ENCODE results near the gene COTL1. TPM values are rescaled to one million over a fixed set of nuclear protein-coding genes. Genes with fewer than 3 reads are reported as not detected.

Gene COTL1
- total and polyA plus RNA-seq, 9 of the 15 experiments (the other 6 are each of a cell fraction or from before 2014, with no cell fraction given) = 27.7 to 185 (median 72.5) TPM

- no peak for TF ChIP-seq ZSCAN32 (CRISPR knock-in tag; IDR thresholded peaks at IDR 0.05)
- TF ChIP-seq ATF7 (IDR thresholded peaks at IDR 0.05) = no peak
- no peak for TF ChIP-seq CC2D1A (IDR thresholded peaks at IDR 0.05)
- peak; percentile 38; the same call in 1 of the 2 replicates for TF ChIP-seq ZKSCAN8 (CRISPR knock-in tag; IDR thresholded peaks at IDR 0.05)
- TF ChIP-seq MITF (IDR thresholded peaks at IDR 0.05) = no peak
- no peak for TF ChIP-seq CUX1 (CRISPR knock-in tag; IDR thresholded peaks at IDR 0.05)
- TF ChIP-seq KLF16 (IDR thresholded peaks at IDR 0.05) = no peak
- no peak for TF ChIP-seq NCOA1 (IDR thresholded peaks at IDR 0.05; ENCODE audit: low read depth)
- no peak for TF ChIP-seq ZNF76 (CRISPR knock-in tag; IDR thresholded peaks at IDR 0.05; ENCODE audit: borderline replicate concordance)
- no peak for TF ChIP-seq SLC30A9 (CRISPR knock-in tag; IDR thresholded peaks at IDR 0.05)
- no peak for TF ChIP-seq E2F3 (CRISPR knock-in tag; IDR thresholded peaks at IDR 0.05)
- no peak for TF ChIP-seq ZNF24 (IDR thresholded peaks at IDR 0.05)
- TF ChIP-seq VEZF1 (CRISPR knock-in tag; IDR thresholded peaks at IDR 0.05) = 0 out of 2 replicates have a peak, but pooled peaks have one; percentile 15
- no peak for TF ChIP-seq ZNF780A (CRISPR knock-in tag; IDR thresholded peaks at IDR 0.05)
- TF ChIP-seq LCOR (CRISPR knock-in tag; IDR thresholded peaks at IDR 0.05) = no peak
- no peak for TF ChIP-seq TOE1 (IDR thresholded peaks at IDR 0.05; ENCODE audit: borderline replicate concordance)
- no peak for TF ChIP-seq TOE1 (CRISPR knock-in tag; IDR thresholded peaks at IDR 0.05; ENCODE audit: borderline replicate concordance, low read depth)
- TF ChIP-seq PHB2 (IDR thresholded peaks at IDR 0.05; ENCODE audit: low read depth) = no peak
- no peak for TF ChIP-seq ELF2 (CRISPR knock-in tag; IDR thresholded peaks at IDR 0.05)
- peak; percentile 25; the same call in 1 of the 2 replicates for TF ChIP-seq SP1 (CRISPR knock-in tag; IDR thresholded peaks at IDR 0.05)
- no peak for TF ChIP-seq TRIM28 (IDR thresholded peaks at IDR 0.05)
- no peak for TF ChIP-seq ZNF217 (CRISPR knock-in tag; IDR thresholded peaks at IDR 0.05)
- TF ChIP-seq HEY1 (CRISPR knock-in tag; IDR thresholded peaks at IDR 0.05; ENCODE audit: borderline replicate concordance) = no peak
Measured at GRCh38 chr16:84614968-84615813, 2.7 kb downstream of the COTL1 start (continued).

All from K562 (cell line).